H1 (cell line): ENCODE measurements around the gene SH3YL1.

ENCODE experiments used
- SP1 ChIP-seq: IDR thresholded peaks from 2 replicates; pipeline ENCODE4 v1.6.1; 2011; ENCODE audit warnings: low read depth, low read length
- TF ChIP-seq, protein P1 (sequence below), 3 experiments: IDR thresholded peaks; 1 replicate in 2 of 3; 2 replicates in 1 of 3; pipeline versions ENCODE4 v1.5.1 to v1.6.1; 2011; ENCODE audit warnings: low read length in 3 of 3, mild to moderate bottlenecking in 3 of 3, inconsistent platforms in 2 of 3, low read depth in 1 of 3, moderate library complexity in 1 of 3; ENCODE audit not compliant: insufficient read depth in 1 of 3; ENCODE audit errors: control extremely low read depth in 1 of 3

- no peak for TF ChIP-seq SP1
- TF ChIP-seq, protein P1, sequence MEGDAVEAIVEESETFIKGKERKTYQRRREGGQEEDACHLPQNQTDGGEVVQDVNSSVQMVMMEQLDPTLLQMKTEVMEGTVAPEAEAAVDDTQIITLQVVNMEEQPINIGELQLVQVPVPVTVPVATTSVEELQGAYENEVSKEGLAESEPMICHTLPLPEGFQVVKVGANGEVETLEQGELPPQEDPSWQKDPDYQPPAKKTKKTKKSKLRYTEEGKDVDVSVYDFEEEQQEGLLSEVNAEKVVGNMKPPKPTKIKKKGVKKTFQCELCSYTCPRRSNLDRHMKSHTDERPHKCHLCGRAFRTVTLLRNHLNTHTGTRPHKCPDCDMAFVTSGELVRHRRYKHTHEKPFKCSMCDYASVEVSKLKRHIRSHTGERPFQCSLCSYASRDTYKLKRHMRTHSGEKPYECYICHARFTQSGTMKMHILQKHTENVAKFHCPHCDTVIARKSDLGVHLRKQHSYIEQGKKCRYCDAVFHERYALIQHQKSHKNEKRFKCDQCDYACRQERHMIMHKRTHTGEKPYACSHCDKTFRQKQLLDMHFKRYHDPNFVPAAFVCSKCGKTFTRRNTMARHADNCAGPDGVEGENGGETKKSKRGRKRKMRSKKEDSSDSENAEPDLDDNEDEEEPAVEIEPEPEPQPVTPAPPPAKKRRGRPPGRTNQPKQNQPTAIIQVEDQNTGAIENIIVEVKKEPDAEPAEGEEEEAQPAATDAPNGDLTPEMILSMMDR (IDR thresholded peaks at IDR 0.05; ENCODE audit: control extremely low read depth in 1 of 3, insufficient read depth in 1 of 3, low read depth in 1 of 3, low read length in 3 of 3): no peak
Measured at GRCh38 chr2:309148-309953, 45.5 kb upstream of the SH3YL1 start.
